ENCODE results near the gene DENND10.
"Not testable (repeated sequence)": the region's sequence is repeated elsewhere in the genome, so short reads cannot be mapped to it uniquely, and the experiment has no call there.

Gene DENND10

DNA sequence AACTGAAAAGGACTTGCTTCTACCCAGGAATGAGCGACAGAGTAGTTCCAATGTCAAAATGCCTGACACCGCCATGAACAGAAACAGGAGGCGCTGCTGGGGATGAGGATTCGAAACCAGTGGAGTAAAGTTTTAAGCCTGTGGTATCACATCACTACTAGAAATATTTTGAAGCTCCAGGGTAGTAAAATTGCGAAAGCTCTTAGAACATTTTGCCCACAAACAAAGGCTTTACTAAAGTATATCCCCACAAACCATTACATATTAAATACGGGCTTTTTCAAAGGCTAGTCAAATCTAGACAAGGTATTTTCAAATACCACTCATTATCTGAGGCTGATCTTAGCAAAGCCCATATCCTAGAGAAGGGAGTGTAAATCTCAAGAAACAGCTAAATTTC, 72.3 kb downstream of the DENND10 start:
- no peak for DNase-seq

DNA sequence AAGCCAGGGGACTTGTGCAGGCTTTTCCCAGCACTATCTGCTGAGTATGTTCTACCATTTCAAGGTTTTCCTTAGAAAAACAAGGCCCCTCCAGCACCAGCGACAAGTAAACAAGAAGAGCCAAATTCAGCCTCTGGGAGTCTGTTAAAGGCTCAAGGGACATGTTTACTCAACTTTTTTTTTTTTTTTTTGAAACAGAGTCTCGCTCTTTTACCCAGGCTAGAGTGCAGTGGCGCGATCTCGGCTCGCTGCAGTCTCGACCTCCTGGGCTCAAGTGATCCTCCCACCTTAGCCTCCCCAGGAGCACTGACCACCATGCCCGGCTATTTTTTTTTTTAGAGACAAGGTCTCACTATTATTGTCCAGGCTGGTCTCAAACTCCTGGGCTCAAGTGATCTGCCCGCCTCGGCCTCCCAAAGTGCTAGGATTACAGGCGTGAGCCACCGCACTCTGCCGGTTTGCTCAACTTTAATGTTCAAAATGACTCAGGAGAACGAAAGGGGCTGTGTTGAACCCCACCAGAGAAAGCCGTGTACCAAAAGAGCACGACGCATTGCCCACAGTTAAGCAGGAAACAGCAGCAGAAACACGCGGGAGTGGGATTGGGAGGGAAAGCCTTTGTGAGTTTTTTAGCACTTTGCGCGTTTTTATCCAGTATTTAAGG, 73.9 kb downstream of the DENND10 start:
- DNase-seq, result no peak

GRCh38 chr10:119178372-119179119, 74.6 kb downstream of the DENND10 start, which contains the start of gene PRDX3:
PRDX3 (minus strand) TSS chr10:119178812; CDS start chr10:119178790, 22 bp downstream.
- peak; percentile 86 for DNase-seq

- not testable (repeated sequence) for DNase-seq
Observed at GRCh38 chr10:119180850-119181400, 77.0 kb downstream of the DENND10 start.

DNA sequence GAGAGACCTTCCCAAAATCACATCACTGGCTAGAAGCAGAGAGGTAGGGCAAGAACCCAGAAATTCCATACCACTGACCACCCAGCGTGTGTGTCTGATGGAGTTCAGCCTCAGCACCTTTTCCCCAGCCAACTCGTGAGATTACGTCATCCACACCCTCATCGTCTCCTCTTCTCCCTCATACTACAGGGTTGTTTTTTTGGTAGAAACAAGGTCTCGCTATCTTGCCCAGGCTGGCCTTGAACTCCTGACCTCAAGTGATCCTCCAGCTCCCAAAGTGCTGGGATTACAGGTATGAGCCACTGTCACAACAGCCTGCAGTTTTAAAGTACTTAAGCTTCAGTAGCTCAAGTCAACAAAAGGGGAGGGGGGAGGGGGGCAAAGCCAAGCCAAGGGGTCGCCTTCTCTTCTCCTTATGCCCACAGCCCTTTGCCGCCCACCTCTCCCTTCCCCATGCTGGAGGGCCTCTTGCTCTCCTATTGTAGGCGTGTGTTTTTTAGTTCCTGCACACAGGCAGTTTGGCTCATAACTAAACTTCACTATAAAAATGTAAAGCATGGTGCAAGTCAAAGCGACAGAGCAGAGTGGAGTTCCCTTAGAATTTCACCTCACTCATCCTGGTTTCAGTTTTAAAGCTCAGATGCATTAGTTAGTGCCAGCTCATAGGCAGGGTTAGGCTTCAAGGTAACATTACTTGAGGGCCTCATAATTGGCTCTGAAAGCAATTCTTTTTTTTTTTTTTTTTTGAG, 79.9 kb downstream of the DENND10 start:
- no peak for DNase-seq

All from central memory CD4-positive, alpha-beta T cell (primary cell).